K562 (cell line): ENCODE measurements around the gene A2ML1. TPM values are rescaled to one million over a fixed set of nuclear protein-coding genes. Genes with fewer than 3 reads are reported as not detected.

Experiments
- ATAC-seq: fragments of 200-7000 bp; cut with Tn5 transposase; 3 replicates; pipeline ENCODE4 v1.9.1; 2020; ENCODE audit warnings: moderate library complexity
- BruUV-seq: library from RNA; stranded (reverse); fragments of 400-500 nt; replicated peaks from 2 replicates; lab custom pipeline; 2021; lab: Mats Ljungman, UMichigan
- CTCF ChIA-PET: fragments of 300-600 bp; formaldehyde crosslinking; extraction: SDS; loops from one replicate; lab custom pipeline; 2021; ENCODE audit warnings: low intra/inter-chr PET ratio; lab: Yijun Ruan, JAX
- POLR2A ChIA-PET: fragments of 300-600, 350-650 bp; sonication (Branson Sonifier 250); formaldehyde crosslinking; extraction: SDS; loops from one replicate; lab custom pipeline; 2021; ENCODE audit warnings: antibody characterized with exemption, inconsistent platforms; lab: Yijun Ruan, JAX
- DNase-seq, 4 experiments: peaks; one replicate each; pipeline versions ENCODE4 v3.0.0 to v3.0.0-alpha.2; 2011 to 2018; ENCODE audit warnings: low spot score in 3 of 4, mixed read lengths in 3 of 4; ENCODE audit errors: extremely low read depth in 1 of 4
- FAIRE-seq: peaks from 2 replicates; lab custom pipeline; 2011; peaks lifted over from hg19 to GRCh38; lab: Jason Lieb, UNC
- H2AFZ ChIP-seq: 2 replicates; pipeline ENCODE4 v1.6.0; 2011; ENCODE audit warnings: low read depth, low read length, control low read depth, inconsistent platforms
- H3K27ac ChIP-seq: fragments of 200-600 bp; 3 replicates; pipeline ENCODE4 v1.8.0; 2011; ENCODE audit warnings: low read depth, mild to moderate bottlenecking, control low read depth, inconsistent platforms, low read length, moderate library complexity, mixed read lengths; ENCODE audit errors: extremely low read depth
- H3K27me3 ChIP-seq, 2 experiments: fragments of 300-600 bp in 1 of 2; 2 replicates in 1 of 2; 3 replicates in 1 of 2; pipeline versions ENCODE4 v1.6.0 to v1.8.0; 2011; ENCODE audit warnings: inconsistent platforms in 2 of 2, low read length in 2 of 2, mild to moderate bottlenecking in 1 of 2, mixed read lengths in 1 of 2, moderate library complexity in 1 of 2; ENCODE audit not compliant: control insufficient read depth in 2 of 2, insufficient read depth in 2 of 2
- H3K36me3 ChIP-seq: fragments of 300-600 bp; 3 replicates; pipeline ENCODE4 v1.8.0; 2011; ENCODE audit warnings: mild to moderate bottlenecking, low read length, inconsistent platforms; ENCODE audit not compliant: control insufficient read depth, insufficient read depth
- H3K4me1 ChIP-seq, 2 experiments: fragments of 200-600 bp in 1 of 2; replicated peaks in 1 of 2; 2 replicates in 1 of 2; 3 replicates in 1 of 2; pipeline versions ENCODE4 v1.5.1 to v1.8.0; 2011; ENCODE audit warnings: inconsistent platforms in 2 of 2, low read length in 2 of 2, mild to moderate bottlenecking in 1 of 2, mixed read lengths in 1 of 2, moderate library complexity in 1 of 2; ENCODE audit not compliant: control insufficient read depth in 2 of 2, insufficient read depth in 2 of 2
- H3K4me2 ChIP-seq: 2 replicates; pipeline ENCODE4 v1.6.1; 2011; ENCODE audit warnings: low read length, control low read depth, inconsistent platforms, mixed read lengths; ENCODE audit not compliant: insufficient read depth
- H3K4me3 ChIP-seq: fragments of 200-600 bp; sonication (generic), shearing (Covaris generic); 2 replicates; pipeline ENCODE4 v1.5.1; 2016; ENCODE audit warnings: control low read depth, inconsistent platforms
- H3K79me2 ChIP-seq: fragments of 200-600 bp; 3 replicates; pipeline ENCODE4 v1.8.0; 2011; ENCODE audit warnings: low read length, inconsistent platforms; ENCODE audit not compliant: control insufficient read depth, insufficient read depth
- H3K9ac ChIP-seq, 2 experiments: 2 replicates each; pipeline versions ENCODE4 v1.6.0 to v1.6.1; 2011; ENCODE audit warnings: low read depth in 2 of 2, low read length in 2 of 2, control low read depth in 1 of 2, inconsistent platforms in 1 of 2, mild to moderate bottlenecking in 1 of 2, mixed read lengths in 1 of 2; ENCODE audit not compliant: insufficient read depth in 1 of 2
- H3K9me1 ChIP-seq: one replicate; pipeline ENCODE4 v1.6.0; 2011; ENCODE audit warnings: inconsistent platforms, mild to moderate bottlenecking, low read length, moderate library complexity; ENCODE audit not compliant: control insufficient read depth, insufficient read depth
- H3K9me3 ChIP-seq: replicated peaks from 2 replicates; pipeline ENCODE4 v1.5.1; 2011; ENCODE audit warnings: low read depth, low read length, inconsistent platforms; ENCODE audit not compliant: control insufficient read depth, insufficient read depth
- H4K20me1 ChIP-seq: replicated peaks from 2 replicates; pipeline ENCODE4 v1.6.1; 2011; ENCODE audit warnings: low read length, inconsistent platforms, mixed read lengths; ENCODE audit not compliant: control insufficient read depth, insufficient read depth
- ARID1B ChIP-seq: fragments of 450-650 bp; IDR thresholded peaks from 2 replicates; pipeline ENCODE4 v1.6.1; 2016; ENCODE audit warnings: antibody characterized with exemption, mild to moderate bottlenecking, inconsistent platforms
- ATF3 ChIP-seq, 2 experiments: fragments of 450-650 bp in 1 of 2; sonication (generic) in 1 of 2; formaldehyde crosslinking in 1 of 2; IDR thresholded peaks in 1 of 2; conservative IDR thresholded peaks in 1 of 2; 2 replicates each; pipeline versions ENCODE4 v1.6.1 to v1.8.1; 2016 to 2023; ENCODE audit warnings: mild to moderate bottlenecking in 2 of 2, moderate library complexity in 2 of 2, inconsistent platforms in 1 of 2, missing genetic modification reagents in 1 of 2
- CBFA2T3 ChIP-seq: fragments of 450-650 bp; IDR thresholded peaks from 2 replicates; pipeline ENCODE4 v1.6.1; 2017
- DPF2 ChIP-seq: fragments of 450-650 bp; IDR thresholded peaks from 2 replicates; pipeline ENCODE4 v1.6.1; 2016
- FOSL1 ChIP-seq: fragments of 200-800 bp; sonication (Bioruptor generic); conservative IDR thresholded peaks from 2 replicates; pipeline ENCODE4 v1.6.1; 2016; ENCODE audit warnings: missing genetic modification characterization, missing compliant biosample characterization
- HMBOX1 ChIP-seq: sonication (generic); IDR thresholded peaks from 2 replicates; pipeline ENCODE4 v1.6.1; 2016
- JUND ChIP-seq, 2 experiments: IDR thresholded peaks; 2 replicates in 1 of 2; 3 replicates in 1 of 2; pipeline ENCODE4 v1.6.1; 2011; ENCODE audit warnings: borderline replicate concordance in 2 of 2, low read depth in 2 of 2, low read length in 2 of 2, improper control_type of control experiment in 1 of 2, missing biosample characterization in 1 of 2, missing genetic modification characterization in 1 of 2, missing genetic modification reagents in 1 of 2
- LARP7 ChIP-seq: fragments of 450-650 bp; IDR thresholded peaks from 2 replicates; pipeline ENCODE4 v1.6.1; 2016
- RCOR1 ChIP-seq, 2 experiments: IDR thresholded peaks; 2 replicates each; pipeline ENCODE4 v1.6.1; 2012; ENCODE audit warnings: low read depth in 2 of 2, low read length in 2 of 2, borderline replicate concordance in 1 of 2, improper control_type of control experiment in 1 of 2
- SMARCA4 ChIP-seq: fragments of 450-650 bp; IDR thresholded peaks from 2 replicates; pipeline ENCODE4 v1.6.1; 2016
- SMARCE1 ChIP-seq: fragments of 450-650 bp; IDR thresholded peaks from 2 replicates; pipeline ENCODE4 v1.7.1; 2016; ENCODE audit warnings: mild to moderate bottlenecking
- TRIM25 ChIP-seq: fragments of 450-650 bp; IDR thresholded peaks from 2 replicates; pipeline ENCODE4 v1.7.0; 2016; ENCODE audit warnings: borderline replicate concordance
- ZNF134 ChIP-seq: fragments of 250-450 bp; sonication (Bioruptor Pico); conservative IDR thresholded peaks from 2 replicates; pipeline ENCODE4 v1.4.0; 2020
- ZNF609 ChIP-seq: sonication (generic); formaldehyde crosslinking; IDR thresholded peaks from 2 replicates; pipeline ENCODE4 v1.8.1; 2023; ENCODE audit warnings: missing genetic modification reagents, mild to moderate bottlenecking, borderline replicate concordance
- WGBS: fragments of 100-300 bp; shearing (Covaris generic); methylation state at CpG from one replicate; pipeline ENCODE4 v1.1.6; 2016; ENCODE audit warnings: low coverage, mixed read lengths; ENCODE audit not compliant: insufficient coverage; ENCODE audit errors: missing lambda C conversion rate; 5-methylcytosine and 5-hydroxymethylcytosine counted together
- in situ Hi-C: fragments of 300-500 bp; cut with MboI; formaldehyde crosslinking; loops from 4 replicates; pipeline ENCODE4 v1.15.0; 2018; ENCODE audit warnings: inconsistent platforms, mixed read lengths
- intact Hi-C: fragments of 100-400 bp; cut with micrococcal nuclease; formaldehyde crosslinking; loops from 2 replicates; pipeline ENCODE4 v1.14.2; 2022
- polyA plus RNA-seq, 8 experiments: library from polyadenylated mRNA; depleted of rRNA in 4 of 8; stranded (reverse) in 5 of 8; unstranded in 3 of 8; fragments of >200 nt; fragmentation: Nextera tagmentation in 2 of 8; fragmentation: Illumina TruSeq in 1 of 8; extraction: Ambion mirVana in 2 of 8; extraction: Trizol in 1 of 8; gene quantifications; 2 replicates each; pipeline versions ENCODE4 v1.2.1 to v1.2.3, GENCODE V29; 2011 to 2014; ENCODE audit warnings: inconsistent platforms in 1 of 8, missing spikeins in 1 of 8
- total RNA-seq, 7 experiments: library from RNA; depleted of rRNA in 6 of 7; stranded (reverse); fragments of >200 nt in 6 of 7; fragmentation: Illumina TruSeq in 2 of 7; extraction: Trizol in 2 of 7; gene quantifications; 2 replicates each; pipeline versions ENCODE4 v1.2.1 to v1.2.3, GENCODE V29; 2011 to 2021; ENCODE audit warnings: low replicate concordance in 1 of 7

A2ML1 gene
- total and polyA plus RNA-seq, 9 of the 15 experiments (the other 6 are each of a cell fraction or from before 2014, with no cell fraction given), result 0.04 to 0.47 (median 0.13) TPM

- intact Hi-C loops (no loop called here), in situ Hi-C loops (no loop called here)
- FAIRE-seq, result no peak
- peak in 2 of 4 experiments; percentile 8 to 16 for DNase-seq
- 39% methylated on average over 3 of the region's 3 CpGs for WGBS
- Histone ChIP-seq H3K4me1 (peaks cover 6 to 23% of the 10 kb centered on the region in 2 experiments; a peak in 4 of 5 replicates), H3K9me1 (no peaks in the 10 kb centered on the region), H3K79me2 (peaks cover 7% of the 10 kb centered on the region; the same call in 2 of the 3 replicates), H3K4me2 (no peak overlapping the region), H3K36me3 (no peaks in the 10 kb centered on the region), H3K4me3 (no peak overlapping the region), H2AFZ (no peak overlapping the region), H3K27me3 (no peaks in the 10 kb centered on the region), H3K27ac (no peak overlapping the region), H3K9ac (no peak overlapping the region), H4K20me1 (no peaks in the 10 kb centered on the region), H3K9me3 (no peaks in the 10 kb centered on the region)
- no TSS peak for BruUV-seq
- no peak for ATAC-seq
- TF ChIP-seq RCOR1 (IDR thresholded peaks at IDR 0.05; ENCODE audit: borderline replicate concordance in 1 of 2, low read depth in 2 of 2, low read length in 2 of 2), result peak in 1 of 2 experiments; percentile 41; a peak in 1 of 4 replicates
- peak; percentile 73 for TF ChIP-seq FOSL1
- TF ChIP-seq DPF2, result 0 out of 2 replicates have a peak, but pooled peaks have one; percentile 37
- TF ChIP-seq CBFA2T3, result peak; percentile 23; the same call in 1 of the 2 replicates
- TF ChIP-seq HMBOX1, result peak; percentile 46; the same call in 1 of the 2 replicates
- TF ChIP-seq SMARCA4, result 0 out of 2 replicates have a peak, but pooled peaks have one; percentile 25
- TF ChIP-seq LARP7, result no peak
- peak; percentile 63 for TF ChIP-seq ATF3 (IDR thresholded peaks at IDR 0.05)
- TF ChIP-seq ATF3 (CRISPR knock-in tag; conservative IDR thresholded peaks at IDR 0.05), result no peak
- peak; percentile 51 for TF ChIP-seq ARID1B
- peak; percentile 81 for TF ChIP-seq JUND (IDR thresholded peaks at IDR 0.05; ENCODE audit: borderline replicate concordance, low read depth, low read length)
- peak; percentile 61; the same call in 2 of the 3 replicates for TF ChIP-seq JUND (tag; IDR thresholded peaks at IDR 0.05; ENCODE audit: borderline replicate concordance, low read depth, low read length)
- no peak for TF ChIP-seq ZNF609 (CRISPR knock-in tag)
- TF ChIP-seq ZNF134 (CRISPR knock-in tag), result no peak
- no peak for TF ChIP-seq TRIM25
- 0 out of 2 replicates have a peak, but pooled peaks have one; percentile 23 for TF ChIP-seq SMARCE1
- CTCF ChIA-PET, result no interaction called here
- POLR2A ChIA-PET, result interaction anchor here (1.0 kb wide), 1 partner anchor 32 kb away, joined by 3 read pairs; the partner anchor contains the start of gene M6PR
Observed at GRCh38 chr12:8917031-8917430, 94.6 kb downstream of the A2ML1 start.
